RWPE1 (cell line): Measurements from ENCODE around the gene SLC14A1.

ENCODE experiments used
- CTCF ChIA-PET: fragments of 350-600 bp; sonication (Branson Sonifier 250); formaldehyde crosslinking; extraction: SDS; loops from one replicate; lab custom pipeline; 2021; lab: Yijun Ruan, JAX
- POLR2A ChIA-PET: fragments of 400-600 bp; formaldehyde crosslinking; extraction: SDS; loops from one replicate; lab custom pipeline; 2020; ENCODE audit warnings: antibody characterized with exemption; ENCODE audit not compliant: low non-redundant PET; lab: Yijun Ruan, JAX
- DNase-seq: peaks from one replicate; pipeline ENCODE4 v3.0.0; 2012; ENCODE audit warnings: low spot score
- H3K27ac ChIP-seq: fragments of 450-650 bp; 2 replicates; pipeline ENCODE4 v1.5.1; 2017
- CTCF ChIP-seq: fragments of 450-650 bp; conservative IDR thresholded peaks from 2 replicates; pipeline ENCODE4 v1.5.1; 2017; ENCODE audit warnings: low read depth, mild to moderate bottlenecking

Gene SLC14A1

GRCh38 chr18:45734944-45735343 is 11.0 kb downstream of the SLC14A1 start:
- ChIA-PET POLR2A (no interaction called here), CTCF (no interaction called here)
- no peak overlapping the region for H3K27ac ChIP-seq
- TF ChIP-seq CTCF, result no peak
- no peak for DNase-seq

- H3K27ac ChIP-seq, result no peak overlapping the region
- no peak for TF ChIP-seq CTCF
- ChIA-PET POLR2A (no interaction called here), CTCF (interaction anchor here (0.7 kb wide), 1 partner anchor 26 kb away, joined by 5 read pairs; no protein-coding TSS in a partner anchor)
- no peak for DNase-seq
Measured at GRCh38 chr18:45738660-45739059, 14.7 kb downstream of the SLC14A1 start.

- no peak overlapping the region for H3K27ac ChIP-seq
- no peak for TF ChIP-seq CTCF
- ChIA-PET POLR2A (no interaction called here), CTCF (no interaction called here)
- DNase-seq, result no peak
Measured at GRCh38 chr18:45739268-45739667, 15.3 kb downstream of the SLC14A1 start.

GRCh38 chr18:45739848-45740247 is 15.9 kb downstream of the SLC14A1 start:
- DNase-seq, result no peak
- CTCF ChIA-PET, result no interaction called here
- POLR2A ChIA-PET, result no interaction called here
- no peak for TF ChIP-seq CTCF
- H3K27ac ChIP-seq, result no peak overlapping the region

GRCh38 chr18:45741056-45741455 is 17.1 kb downstream of the SLC14A1 start:
- CTCF ChIA-PET, result interaction anchor here (1.1 kb wide), 1 partner anchor 13 kb away, joined by 4 read pairs; no protein-coding TSS in a partner anchor
- TF ChIP-seq CTCF, result no peak
- H3K27ac ChIP-seq, result no peak overlapping the region
- DNase-seq, result no peak
- POLR2A ChIA-PET, result no interaction called here

- CTCF ChIA-PET, result interaction anchor here (0.6 kb wide), 2 partner anchors 9 to 453 kb away, joined by 3 read pairs; no protein-coding TSS in a partner anchor
- TF ChIP-seq CTCF, result no peak
- no peak for DNase-seq
- H3K27ac ChIP-seq, result no peak overlapping the region
- POLR2A ChIA-PET, result no interaction called here
Measured at GRCh38 chr18:45745817-45746461, 22.0 kb downstream of the SLC14A1 start.
